ENCODE measurements around the gene CAST. TPM values are rescaled to one million over a fixed set of nuclear protein-coding genes. Genes with fewer than 3 reads are reported as not detected.
A peak's percentile ranks its signal among the peaks of the same experiment; 100 is the strongest.

The CAST gene
- total RNA-seq, 1 donor from 2014 or later = 87.2 TPM

DNA sequence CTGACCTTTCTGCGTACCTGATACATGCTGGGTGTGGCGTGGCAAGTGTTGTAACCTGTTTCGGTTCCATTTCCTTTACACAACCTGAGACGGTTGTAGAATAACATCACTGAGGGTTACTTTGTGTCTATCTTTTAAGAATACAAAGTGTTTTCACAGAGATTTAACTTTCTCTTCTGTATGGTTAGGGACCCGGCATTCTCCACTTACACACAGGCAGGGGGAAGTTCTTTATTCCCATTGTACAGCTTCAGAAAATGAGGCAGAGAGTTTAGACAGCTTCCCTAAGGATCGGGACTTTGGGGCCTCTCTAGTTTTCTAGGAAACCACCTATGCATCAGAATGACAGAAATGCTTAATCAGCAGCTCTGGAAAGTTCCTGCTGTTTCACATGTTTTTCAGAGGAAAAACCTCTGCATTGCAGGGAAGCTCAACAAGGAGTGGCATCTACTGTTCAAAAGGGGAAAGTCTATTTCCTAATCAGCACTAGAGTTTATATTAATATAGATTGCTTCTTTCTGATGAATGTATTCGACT, 41.3 kb downstream of the CAST start:
- peak overlapping the region; percentile 68 to 94 (median 76) for H3K4me3 ChIP-seq (ENCODE audit: low read length in 3 of 3)
- H3K27ac ChIP-seq (ENCODE audit: low read depth, low read length) = peak overlapping the region; percentile 94
- H3K36me3 ChIP-seq (ENCODE audit: control insufficient read depth in 3 of 3, insufficient read depth in 3 of 3, low read length in 3 of 3) = no peaks in the 10 kb centered on the region
- H3K4me1 ChIP-seq (ENCODE audit: control insufficient read depth in 3 of 3, insufficient read depth in 3 of 3, low read length in 3 of 3) = peaks cover 16 to 41% (median 21%) of the 10 kb centered on the region in 3 donors
- no peaks in the 10 kb centered on the region for H3K27me3 ChIP-seq (ENCODE audit: control insufficient read depth in 3 of 3, insufficient read depth in 3 of 3, low read length in 3 of 3)
- no peaks in the 10 kb centered on the region for H3K9me3 ChIP-seq (ENCODE audit: control insufficient read depth in 3 of 3, low read length in 3 of 3)
- peak overlapping the region; percentile 83 to 99 (median 96) for H3K9ac ChIP-seq (ENCODE audit: low read depth in 1 of 3, low read length in 3 of 3)

DNA sequence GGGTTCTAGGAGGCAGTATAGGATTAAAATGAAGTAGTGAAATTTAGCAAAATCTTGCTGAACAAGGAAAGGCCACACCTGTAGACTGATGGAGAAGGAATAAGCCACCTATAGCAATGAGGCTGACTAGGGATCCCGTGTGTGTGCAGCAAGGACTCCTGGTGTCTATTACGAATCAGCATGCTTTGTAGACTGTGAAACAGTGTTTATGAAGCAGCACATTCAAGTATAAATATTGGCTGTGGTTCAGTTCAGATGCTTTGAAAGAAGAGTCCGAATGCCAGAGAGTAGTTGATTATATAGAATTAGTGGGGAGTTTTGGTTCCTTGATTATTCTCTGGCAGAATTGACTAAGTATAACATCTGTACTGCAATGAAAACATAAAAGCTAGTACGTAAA, 41.8 kb downstream of the CAST start:
- Histone ChIP-seq H3K27me3 (ENCODE audit: control insufficient read depth in 3 of 3, insufficient read depth in 3 of 3, low read length in 3 of 3) (no peaks in the 10 kb centered on the region), H3K4me1 (ENCODE audit: control insufficient read depth in 3 of 3, insufficient read depth in 3 of 3, low read length in 3 of 3) (peaks cover 21 to 46% (median 26%) of the 10 kb centered on the region in 3 donors), H3K9ac (ENCODE audit: low read depth in 1 of 3, low read length in 3 of 3) (peak overlapping the region in 2 of 3 donors; percentile 83 to 99), H3K36me3 (ENCODE audit: control insufficient read depth in 3 of 3, insufficient read depth in 3 of 3, low read length in 3 of 3) (no peaks in the 10 kb centered on the region), H3K27ac (ENCODE audit: low read depth, low read length) (peak overlapping the region; percentile 94), H3K9me3 (ENCODE audit: control insufficient read depth in 3 of 3, low read length in 3 of 3) (no peaks in the 10 kb centered on the region), H3K4me3 (ENCODE audit: low read length in 3 of 3) (peak overlapping the region; percentile 68 to 94 (median 76))

DNA sequence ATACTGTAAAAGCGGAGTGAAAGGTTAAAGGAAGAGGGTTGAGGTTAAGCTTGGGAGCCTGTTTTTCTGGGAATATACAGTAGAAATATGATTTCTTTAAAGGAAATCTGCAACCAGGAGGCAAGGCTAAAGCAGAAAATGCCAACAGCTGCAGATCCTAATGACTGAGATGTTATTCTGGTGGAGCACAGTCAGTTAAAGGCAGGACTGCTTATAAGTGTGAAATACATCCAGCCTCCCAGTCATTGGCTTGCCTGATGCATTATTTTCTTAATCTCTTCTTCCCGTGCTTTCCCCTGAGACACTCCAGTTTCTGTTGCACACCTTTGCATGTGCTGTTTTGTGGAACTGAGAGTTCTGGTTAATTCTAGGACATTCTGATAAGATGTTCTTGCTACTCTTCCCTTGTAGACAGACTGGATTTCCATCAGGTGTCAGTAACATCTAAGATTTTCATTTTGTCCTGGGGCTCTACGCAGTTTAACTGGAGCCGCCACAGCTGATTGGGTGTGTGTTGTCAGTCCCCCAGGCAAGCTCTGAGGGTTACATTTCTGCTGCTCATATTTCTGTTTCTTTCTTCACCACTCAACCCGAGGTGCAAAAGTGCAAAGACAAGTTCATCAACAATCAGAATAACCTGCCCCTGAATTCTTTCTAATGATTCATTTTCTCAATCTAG, 44.4 kb downstream of the CAST start:
- Histone ChIP-seq H3K27me3 (ENCODE audit: control insufficient read depth in 3 of 3, insufficient read depth in 3 of 3, low read length in 3 of 3) (no peaks in the 10 kb centered on the region), H3K4me3 (ENCODE audit: low read length in 3 of 3) (no peak overlapping the region), H3K36me3 (ENCODE audit: control insufficient read depth in 3 of 3, insufficient read depth in 3 of 3, low read length in 3 of 3) (no peaks in the 10 kb centered on the region), H3K9me3 (ENCODE audit: control insufficient read depth in 3 of 3, low read length in 3 of 3) (no peaks in the 10 kb centered on the region), H3K4me1 (ENCODE audit: control insufficient read depth in 3 of 3, insufficient read depth in 3 of 3, low read length in 3 of 3) (peaks cover 20 to 43% (median 27%) of the 10 kb centered on the region in 3 donors), H3K27ac (ENCODE audit: low read depth, low read length) (peak overlapping the region; percentile 31), H3K9ac (ENCODE audit: low read depth in 1 of 3, low read length in 3 of 3) (peak overlapping the region in 1 of 3 donors; percentile 17)

DNA sequence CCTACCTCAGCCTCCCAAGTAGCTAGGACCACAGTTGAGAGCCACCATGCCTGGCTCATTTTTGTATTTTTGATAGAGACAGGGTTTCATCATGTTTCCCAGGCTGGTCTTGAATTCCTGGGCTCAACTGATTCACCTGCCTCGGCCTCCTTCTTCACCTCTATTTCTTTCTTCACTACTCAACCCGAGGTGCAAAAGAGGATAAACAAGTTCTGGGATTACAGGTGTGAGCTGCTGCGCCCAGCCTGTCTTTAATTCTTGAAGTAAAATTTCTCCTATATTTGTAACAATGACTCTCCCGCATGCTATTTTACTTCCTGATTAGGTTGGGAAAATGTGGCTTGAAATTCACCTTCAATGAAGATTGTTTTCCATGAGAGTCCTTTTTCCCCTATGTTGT, 46.4 kb downstream of the CAST start:
- Histone ChIP-seq H3K27ac (ENCODE audit: low read depth, low read length) (peak overlapping the region; percentile 17), H3K4me3 (ENCODE audit: low read length in 3 of 3) (no peak overlapping the region), H3K9me3 (ENCODE audit: control insufficient read depth in 3 of 3, low read length in 3 of 3) (no peaks in the 10 kb centered on the region), H3K27me3 (ENCODE audit: control insufficient read depth in 3 of 3, insufficient read depth in 3 of 3, low read length in 3 of 3) (no peaks in the 10 kb centered on the region), H3K36me3 (ENCODE audit: control insufficient read depth in 3 of 3, insufficient read depth in 3 of 3, low read length in 3 of 3) (no peaks in the 10 kb centered on the region), H3K9ac (ENCODE audit: low read depth in 1 of 3, low read length in 3 of 3) (no peak overlapping the region), H3K4me1 (ENCODE audit: control insufficient read depth in 3 of 3, insufficient read depth in 3 of 3, low read length in 3 of 3) (peaks cover 18 to 41% (median 25%) of the 10 kb centered on the region in 3 donors)

DNA sequence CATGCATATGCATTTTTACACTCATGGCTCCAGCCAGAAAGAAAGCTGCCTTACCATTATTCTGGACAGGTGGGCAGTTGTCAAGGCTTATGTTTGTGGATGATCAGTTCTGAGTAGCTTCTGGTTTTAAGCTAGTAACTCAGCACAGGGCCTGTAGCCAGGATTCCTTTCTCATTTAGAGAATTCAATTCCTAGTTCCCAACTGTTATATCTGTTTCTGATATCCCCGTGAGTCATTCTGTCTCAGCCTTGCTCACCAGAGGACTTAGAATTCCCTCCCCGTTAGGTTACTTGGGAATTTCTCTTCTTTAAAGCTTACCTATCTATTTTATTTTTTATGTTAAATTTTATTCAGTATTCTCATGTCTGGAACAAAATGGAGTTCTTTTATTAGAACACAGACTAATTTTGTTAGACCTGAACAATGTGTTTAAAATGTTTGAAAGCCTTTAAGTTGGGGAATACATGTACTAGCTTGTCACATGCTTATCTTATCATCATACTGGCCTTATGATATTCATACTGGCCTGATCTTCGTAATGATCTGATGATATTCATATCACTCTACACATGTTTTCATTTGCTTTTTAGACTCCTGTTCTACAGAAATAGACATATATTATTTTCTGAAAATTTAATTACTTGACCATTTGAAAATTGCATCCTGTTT, 47.1 kb downstream of the CAST start:
- Histone ChIP-seq H3K27me3 (ENCODE audit: control insufficient read depth in 3 of 3, insufficient read depth in 3 of 3, low read length in 3 of 3) (no peaks in the 10 kb centered on the region), H3K4me1 (ENCODE audit: control insufficient read depth in 3 of 3, insufficient read depth in 3 of 3, low read length in 3 of 3) (peaks cover 11 to 35% (median 25%) of the 10 kb centered on the region in 3 donors), H3K4me3 (ENCODE audit: low read length in 3 of 3) (no peak overlapping the region), H3K27ac (ENCODE audit: low read depth, low read length) (peak overlapping the region; percentile 17), H3K9ac (ENCODE audit: low read depth in 1 of 3, low read length in 3 of 3) (no peak overlapping the region), H3K36me3 (ENCODE audit: control insufficient read depth in 3 of 3, insufficient read depth in 3 of 3, low read length in 3 of 3) (no peaks in the 10 kb centered on the region), H3K9me3 (ENCODE audit: control insufficient read depth in 3 of 3, low read length in 3 of 3) (no peaks in the 10 kb centered on the region)

DNA sequence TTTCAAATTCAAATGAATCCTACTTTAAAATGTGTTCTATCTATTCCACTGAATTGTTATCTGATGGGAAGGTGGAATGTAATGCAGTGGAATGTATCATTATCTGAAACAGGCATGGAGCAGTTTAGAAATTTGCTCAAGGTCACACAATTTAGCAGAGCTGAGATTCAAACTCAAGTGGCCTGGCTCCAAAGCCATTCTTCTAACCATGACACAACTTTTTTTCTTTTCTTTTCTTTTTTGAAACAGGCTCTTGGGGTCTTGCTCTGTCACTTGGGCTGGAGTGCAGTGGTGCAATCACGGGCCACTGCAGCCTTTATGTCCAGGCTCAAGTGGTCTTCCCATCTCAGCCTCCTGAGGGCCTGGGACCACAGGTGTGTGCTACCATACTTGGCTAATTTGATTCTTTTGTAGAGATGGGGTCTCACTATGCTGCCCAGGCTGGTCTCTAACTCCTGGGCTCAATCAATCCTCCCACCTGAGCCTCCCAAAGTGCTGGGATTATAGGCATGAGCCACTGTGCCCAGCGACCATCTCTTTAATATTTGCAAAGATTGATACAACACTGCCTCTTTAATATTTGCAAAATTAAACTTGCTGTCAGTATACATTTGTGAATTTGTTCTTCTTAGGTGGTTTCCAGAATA, 50.0 kb downstream of the CAST start:
- Histone ChIP-seq H3K9me3 (ENCODE audit: control insufficient read depth in 3 of 3, low read length in 3 of 3) (no peaks in the 10 kb centered on the region), H3K4me1 (ENCODE audit: control insufficient read depth in 3 of 3, insufficient read depth in 3 of 3, low read length in 3 of 3) (peaks cover 28 to 42% (median 42%) of the 10 kb centered on the region in 3 donors), H3K27me3 (ENCODE audit: control insufficient read depth in 3 of 3, insufficient read depth in 3 of 3, low read length in 3 of 3) (no peaks in the 10 kb centered on the region), H3K36me3 (ENCODE audit: control insufficient read depth in 3 of 3, insufficient read depth in 3 of 3, low read length in 3 of 3) (no peaks in the 10 kb centered on the region), H3K27ac (ENCODE audit: low read depth, low read length) (no peak overlapping the region), H3K9ac (ENCODE audit: low read depth in 1 of 3, low read length in 3 of 3) (no peak overlapping the region), H3K4me3 (ENCODE audit: low read length in 3 of 3) (no peak overlapping the region)

DNA sequence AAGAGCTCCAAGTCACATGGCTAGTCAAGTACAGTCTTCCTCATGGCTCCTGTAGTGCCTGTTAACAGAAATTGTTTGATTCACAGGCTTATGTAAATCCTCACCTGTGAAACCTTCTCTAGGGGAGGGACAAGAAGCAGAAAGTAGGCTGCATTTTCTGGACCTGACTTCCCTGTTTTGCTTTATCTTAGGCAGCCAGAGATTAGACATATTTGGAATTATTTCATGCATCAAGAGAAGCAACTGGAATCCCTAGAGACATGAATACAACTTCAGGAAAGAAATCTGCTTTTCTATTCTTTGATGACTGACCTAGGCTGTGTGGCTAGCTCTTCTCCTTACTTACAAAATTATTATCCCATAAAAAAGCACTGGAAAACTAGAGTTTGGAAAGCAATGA, 52.3 kb downstream of the CAST start:
- Histone ChIP-seq H3K9ac (ENCODE audit: low read depth in 1 of 3, low read length in 3 of 3) (no peak overlapping the region), H3K4me1 (ENCODE audit: control insufficient read depth in 3 of 3, insufficient read depth in 3 of 3, low read length in 3 of 3) (peaks cover 26 to 49% (median 46%) of the 10 kb centered on the region in 3 donors), H3K4me3 (ENCODE audit: low read length in 3 of 3) (no peak overlapping the region), H3K9me3 (ENCODE audit: control insufficient read depth in 3 of 3, low read length in 3 of 3) (no peaks in the 10 kb centered on the region), H3K27me3 (ENCODE audit: control insufficient read depth in 3 of 3, insufficient read depth in 3 of 3, low read length in 3 of 3) (no peaks in the 10 kb centered on the region), H3K36me3 (ENCODE audit: control insufficient read depth in 3 of 3, insufficient read depth in 3 of 3, low read length in 3 of 3) (no peaks in the 10 kb centered on the region), H3K27ac (ENCODE audit: low read depth, low read length) (peak overlapping the region; percentile 75)

DNA sequence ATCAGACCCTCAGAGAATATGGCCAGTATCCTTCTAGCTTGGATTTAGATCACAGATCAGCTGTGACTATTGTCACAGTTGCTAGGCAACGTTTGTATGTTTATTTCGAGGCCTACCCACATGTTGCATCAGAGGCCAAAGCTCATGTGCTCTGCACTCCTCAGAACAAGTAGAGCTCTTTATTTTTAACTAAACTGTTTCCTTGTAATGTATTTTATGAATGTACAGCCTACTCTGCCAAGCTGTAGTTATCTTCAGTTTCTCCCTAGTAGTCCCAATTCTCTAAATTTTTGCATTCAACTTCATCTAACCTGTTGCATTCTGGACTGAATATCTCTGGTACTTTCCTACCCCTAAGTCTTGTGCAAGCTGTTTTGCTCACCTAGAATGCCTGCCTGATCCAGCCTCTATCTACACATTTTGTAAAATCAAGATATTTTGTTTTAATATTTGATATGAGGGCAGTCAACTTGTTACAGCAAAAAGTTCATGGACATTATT, 52.8 kb downstream of the CAST start:
- Histone ChIP-seq H3K36me3 (ENCODE audit: control insufficient read depth in 3 of 3, insufficient read depth in 3 of 3, low read length in 3 of 3) (no peaks in the 10 kb centered on the region), H3K9me3 (ENCODE audit: control insufficient read depth in 3 of 3, low read length in 3 of 3) (no peaks in the 10 kb centered on the region), H3K4me1 (ENCODE audit: control insufficient read depth in 3 of 3, insufficient read depth in 3 of 3, low read length in 3 of 3) (peaks cover 26 to 51% (median 47%) of the 10 kb centered on the region in 3 donors), H3K4me3 (ENCODE audit: low read length in 3 of 3) (no peak overlapping the region), H3K27ac (ENCODE audit: low read depth, low read length) (peak overlapping the region; percentile 75), H3K27me3 (ENCODE audit: control insufficient read depth in 3 of 3, insufficient read depth in 3 of 3, low read length in 3 of 3) (no peaks in the 10 kb centered on the region), H3K9ac (ENCODE audit: low read depth in 1 of 3, low read length in 3 of 3) (peak overlapping the region in 2 of 3 donors; percentile 6 to 46)

DNA sequence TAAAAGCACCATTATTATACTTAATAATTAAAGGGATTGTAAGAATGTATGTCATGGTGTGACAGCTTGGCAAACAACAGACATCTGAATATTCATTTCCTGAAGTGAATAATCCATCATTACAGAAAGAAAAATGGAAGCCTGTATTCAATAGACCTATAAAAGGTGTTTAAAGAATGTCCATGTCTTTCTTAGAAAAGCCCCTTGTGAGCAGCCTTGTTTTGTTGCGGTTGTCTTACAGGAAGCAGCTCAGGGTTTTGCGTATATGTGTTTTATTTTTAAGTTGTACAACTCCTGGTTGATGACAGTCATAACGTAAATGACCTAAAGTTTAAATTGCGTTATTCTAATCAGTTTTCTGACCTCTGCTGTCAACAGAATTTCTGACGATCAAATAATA, 53.8 kb downstream of the CAST start:
- H3K9me3 ChIP-seq (ENCODE audit: control insufficient read depth in 3 of 3, low read length in 3 of 3) = no peaks in the 10 kb centered on the region
- H3K4me3 ChIP-seq (ENCODE audit: low read length in 3 of 3) = no peak overlapping the region
- H3K27ac ChIP-seq (ENCODE audit: low read depth, low read length) = peak overlapping the region; percentile 75
- H3K9ac ChIP-seq (ENCODE audit: low read depth in 1 of 3, low read length in 3 of 3) = no peak overlapping the region
- H3K36me3 ChIP-seq (ENCODE audit: control insufficient read depth in 3 of 3, insufficient read depth in 3 of 3, low read length in 3 of 3) = no peaks in the 10 kb centered on the region
- H3K4me1 ChIP-seq (ENCODE audit: control insufficient read depth in 3 of 3, insufficient read depth in 3 of 3, low read length in 3 of 3) = peaks cover 27 to 57% (median 47%) of the 10 kb centered on the region in 3 donors
- no peaks in the 10 kb centered on the region for H3K27me3 ChIP-seq (ENCODE audit: control insufficient read depth in 3 of 3, insufficient read depth in 3 of 3, low read length in 3 of 3)

Measured in skeletal muscle tissue (tissue), 4 donors.